GM12878 (cell line): Measurements from ENCODE around the gene FN1. TPM values are rescaled to one million over a fixed set of nuclear protein-coding genes. Genes with fewer than 3 reads are reported as not detected.

Experiments used
- ATAC-seq: fragments of 200-7000 bp; cut with Tn5 transposase; 3 replicates; pipeline ENCODE4 v1.9.1; 2020; ENCODE audit warnings: mild to moderate bottlenecking, moderate library complexity
- BruUV-seq: library from RNA; stranded (reverse); fragments of 400-500 nt; replicated peaks from 2 replicates; lab custom pipeline; 2021; lab: Mats Ljungman, UMichigan
- CTCF ChIA-PET: fragments of 300-600 bp; sonication (Branson Sonifier 250); formaldehyde crosslinking; extraction: SDS; loops from one replicate; lab custom pipeline; 2021; ENCODE audit warnings: inconsistent platforms; lab: Yijun Ruan, JAX
- POLR2A ChIA-PET: fragments of 350-600 bp; formaldehyde crosslinking; extraction: SDS; loops from one replicate; lab custom pipeline; 2021; ENCODE audit warnings: inconsistent platforms; lab: Charles Lee
- RAD21 ChIA-PET: fragments of 300-600 bp; sonication (Branson Sonifier 250); formaldehyde crosslinking; loops from one replicate; lab custom pipeline; 2023; ENCODE audit warnings: antibody characterized with exemption; ENCODE audit not compliant: unreplicated experiment; lab: Charles Lee
- SMC1A ChIA-PET: fragments of 300-600 bp; sonication (Branson Sonifier 250); formaldehyde crosslinking; loops from one replicate; lab custom pipeline; 2023; ENCODE audit not compliant: unreplicated experiment, uncharacterized antibody; lab: Charles Lee
- DNase-seq: peaks from one replicate; pipeline ENCODE4 v3.0.0-alpha.2; 2011; ENCODE audit warnings: low read depth, low spot score
- FAIRE-seq: peaks from 3 replicates; lab custom pipeline; 2011; peaks lifted over from hg19 to GRCh38; lab: Jason Lieb, UNC
- H2AFZ ChIP-seq: 2 replicates; pipeline ENCODE4 v1.6.0; 2011; ENCODE audit warnings: low read depth, low read length, control low read depth; ENCODE audit not compliant: control insufficient read depth
- H3K27ac ChIP-seq: 2 replicates; pipeline ENCODE4 v1.5.1; 2011; ENCODE audit warnings: control low read depth; ENCODE audit not compliant: control insufficient read depth, insufficient read depth
- H3K27me3 ChIP-seq, 2 experiments: replicated peaks in 1 of 2; 2 replicates each; pipeline versions ENCODE4 v1.6.0 to v1.6.1; 2011; ENCODE audit warnings: low read length in 1 of 2; ENCODE audit not compliant: control insufficient read depth in 2 of 2, insufficient read depth in 2 of 2
- H3K36me3 ChIP-seq, 2 experiments: 2 replicates each; pipeline ENCODE4 v1.5.1; 2011; ENCODE audit warnings: low read length in 1 of 2; ENCODE audit not compliant: control insufficient read depth in 2 of 2, insufficient read depth in 2 of 2
- H3K4me1 ChIP-seq: 2 replicates; pipeline ENCODE4 v1.6.1; 2011; ENCODE audit warnings: mild to moderate bottlenecking, low read length, moderate library complexity, mixed read lengths; ENCODE audit not compliant: control insufficient read depth, insufficient read depth
- H3K4me2 ChIP-seq: 2 replicates; pipeline ENCODE4 v1.6.0; 2011; ENCODE audit warnings: control low read depth; ENCODE audit not compliant: control insufficient read depth, insufficient read depth
- H3K4me3 ChIP-seq: fragments of 200-600 bp; sonication (generic); 2 replicates; pipeline ENCODE4 v1.5.1; 2016
- H3K79me2 ChIP-seq: 2 replicates; pipeline ENCODE4 v1.6.0; 2011; ENCODE audit warnings: low read length; ENCODE audit not compliant: control insufficient read depth, insufficient read depth
- H3K9ac ChIP-seq: 2 replicates; pipeline ENCODE4 v1.8.0; 2011; ENCODE audit warnings: low read length, control low read depth, mixed read lengths; ENCODE audit not compliant: control insufficient read depth, insufficient read depth
- H3K9me3 ChIP-seq: replicated peaks from 3 replicates; pipeline ENCODE4 v1.5.1; 2011; ENCODE audit warnings: mild to moderate bottlenecking, low read length; ENCODE audit not compliant: control insufficient read depth, insufficient read depth
- H4K20me1 ChIP-seq: 2 replicates; pipeline ENCODE4 v1.6.0; 2011; ENCODE audit not compliant: control insufficient read depth, insufficient read depth
- ETV6 ChIP-seq, 2 experiments: fragments of 450-650 bp in 1 of 2; IDR thresholded peaks in 1 of 2; conservative IDR thresholded peaks in 1 of 2; 2 replicates each; pipeline ENCODE4 v1.6.1; 2014; ENCODE audit warnings: antibody characterized with exemption in 1 of 2, borderline replicate concordance in 1 of 2, low read depth in 1 of 2, mild to moderate bottlenecking in 1 of 2, moderate library complexity in 1 of 2
- MYB ChIP-seq: fragments of 150-350 bp; IDR thresholded peaks from 2 replicates; pipeline ENCODE4 v1.6.1; 2014; ENCODE audit warnings: mild to moderate bottlenecking, low read depth, low read length, borderline replicate concordance
- SIX5 ChIP-seq: IDR thresholded peaks from 2 replicates; pipeline ENCODE4 v1.6.1; 2011; ENCODE audit warnings: mild to moderate bottlenecking, low read depth, low read length, moderate library complexity; ENCODE audit not compliant: severe bottlenecking
- ZNF274 ChIP-seq: IDR thresholded peaks from one replicate; pipeline ENCODE4 v1.8.0; 2011; ENCODE audit not compliant: insufficient read length, insufficient read depth
- WGBS: methylation state at CpG from one replicate; pipeline ENCODE4 v1.1.6; 2016; ENCODE audit warnings: low lambda C conversion rate; ENCODE audit not compliant: insufficient replicate concordance, insufficient coverage; ENCODE audit errors: missing lambda C conversion rate; 5-methylcytosine and 5-hydroxymethylcytosine counted together
- in situ Hi-C: fragments of 300-500 bp; cut with MboI; formaldehyde crosslinking; loops from 9 replicates; pipeline ENCODE4 v1.14.3; 2018; ENCODE audit warnings: mixed read lengths
- intact Hi-C: fragments of 100-400 bp; cut with micrococcal nuclease; formaldehyde crosslinking; loops from one replicate; pipeline ENCODE4 v1.14.2; 2022; ENCODE audit not compliant: unreplicated experiment
- polyA plus RNA-seq, 11 experiments: library from polyadenylated mRNA; depleted of rRNA in 4 of 11; unstranded in 6 of 11; stranded (reverse) in 5 of 11; fragments of >200 nt; fragmentation: Nextera tagmentation in 4 of 11; fragmentation: Illumina TruSeq in 1 of 11; extraction: Ambion mirVana in 4 of 11; extraction: Trizol in 1 of 11; gene quantifications; 1 replicate in 1 of 11; 2 replicates in 10 of 11; pipeline versions ENCODE4 v1.2.1 to v1.2.3, GENCODE V29; 2011 to 2016; ENCODE audit warnings: inconsistent platforms in 2 of 11, missing spikeins in 2 of 11, low read depth in 1 of 11
- total RNA-seq, 4 experiments: library from RNA; depleted of rRNA in 3 of 4; stranded (reverse); fragments of >200 nt in 3 of 4; fragmentation: Illumina TruSeq in 1 of 4; extraction: Trizol in 1 of 4; gene quantifications; 2 replicates each; pipeline versions ENCODE4 v1.2.1 to v1.2.3, GENCODE V29; 2013 to 2021

FN1 gene
- total and polyA plus RNA-seq, 10 of the 15 experiments (the other 5 are each of a cell fraction or from before 2014, with no cell fraction given) = 0.60 to 9.4 (median 1.5) TPM

- Histone ChIP-seq H4K20me1 (no peaks in the 10 kb centered on the region), H3K4me2 (no peak overlapping the region), H3K9me3 (no peaks in the 10 kb centered on the region; the same call in 1 of the 3 replicates), H3K4me3 (no peak overlapping the region), H3K27ac (no peak overlapping the region), H3K4me1 (no peaks in the 10 kb centered on the region), H3K36me3 (no peaks in the 10 kb centered on the region; a peak in 1 of 4 replicates), H3K9ac (no peak overlapping the region), H3K27me3 (no peaks in the 10 kb centered on the region), H3K79me2 (no peaks in the 10 kb centered on the region), H2AFZ (no peak overlapping the region)
- WGBS = 86% methylated on average over 10 of the region's 10 CpGs
- FAIRE-seq = no peak
- no peak for DNase-seq
- ChIA-PET POLR2A (no interaction called here), RAD21 (no interaction called here), CTCF (no interaction called here), SMC1A (no interaction called here)
- TF ChIP-seq MYB = no peak
- no peak for TF ChIP-seq ETV6 (conservative IDR thresholded peaks at IDR 0.05 in 1 of 2, IDR thresholded peaks at IDR 0.05 in 1 of 2; ENCODE audit: borderline replicate concordance in 1 of 2, low read depth in 1 of 2)
- TF ChIP-seq SIX5 = no peak
- BruUV-seq = no TSS peak
- no peak for ATAC-seq
- in situ Hi-C loops (no loop called here), intact Hi-C loops (no loop called here)
Measured at GRCh38 chr2:215374642-215375466, 61.0 kb downstream of the FN1 start.

DNA sequence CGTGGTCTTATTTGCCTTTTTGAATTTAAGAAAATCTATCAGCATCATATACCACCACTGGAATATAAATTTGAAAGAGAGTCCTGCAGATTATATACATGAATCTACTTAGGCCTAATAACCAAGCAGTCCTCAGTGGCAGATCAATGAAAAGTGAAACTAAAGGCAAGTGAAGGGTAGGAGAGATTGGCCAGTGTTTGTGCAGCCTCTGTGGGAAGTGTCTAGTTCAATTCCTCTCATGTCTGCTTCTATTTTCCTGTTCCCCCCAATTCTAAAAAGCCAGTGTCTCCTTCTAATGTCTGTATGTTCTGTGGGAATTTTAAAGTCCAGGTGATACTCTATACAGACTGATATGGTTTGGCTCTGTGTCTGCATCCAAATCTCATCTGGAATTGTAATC is 61.9 kb downstream of the FN1 start:
- Histone ChIP-seq H3K36me3 (no peaks in the 10 kb centered on the region; a peak in 1 of 4 replicates), H3K4me2 (no peak overlapping the region), H3K27ac (no peak overlapping the region), H3K4me3 (no peak overlapping the region), H3K27me3 (no peaks in the 10 kb centered on the region), H3K9me3 (no peaks in the 10 kb centered on the region; the same call in 1 of the 3 replicates), H3K79me2 (no peaks in the 10 kb centered on the region), H4K20me1 (no peaks in the 10 kb centered on the region), H3K9ac (no peak overlapping the region), H3K4me1 (no peaks in the 10 kb centered on the region), H2AFZ (no peak overlapping the region)
- ChIA-PET POLR2A (interaction anchor here (0.6 kb wide), 1 partner anchor 1008 kb away, joined by 6 read pairs; no protein-coding TSS in a partner anchor), RAD21 (no interaction called here), SMC1A (no interaction called here), CTCF (no interaction called here)
- no peak for DNase-seq
- ATAC-seq = no peak
- intact Hi-C loops = no loop called here
- in situ Hi-C loops = no loop called here
- BruUV-seq = no TSS peak
- FAIRE-seq = no peak
- no peak for TF ChIP-seq ZNF274
- WGBS = 100% methylated on average over 1 of the region's 1 CpG
